Liver (tissue), 9 donors: ENCODE results near the gene STK32C. TPM values are rescaled to one million over a fixed set of nuclear protein-coding genes. Genes with fewer than 3 reads are reported as not detected.
A peak's percentile ranks its signal among the peaks of the same experiment; 100 is the strongest.

Experiments
- DNase-seq: peaks from one replicate; pipeline ENCODE4 v3.0.0-alpha.2; 2017; ENCODE audit warnings: low spot score
- H3K27ac ChIP-seq, 2 donors: one replicate each; pipeline ENCODE4 v1.7.0; 2013; ENCODE audit warnings: inconsistent platforms in 2 of 2, low read length in 2 of 2, control low read depth in 1 of 2, low read depth in 1 of 2, mild to moderate bottlenecking in 1 of 2
- H3K27me3 ChIP-seq, 4 donors: one replicate each; pipeline versions ENCODE4 v1.6.1 to v1.7.0; 2013; ENCODE audit warnings: low read length in 3 of 4, inconsistent platforms in 1 of 4, mild to moderate bottlenecking in 1 of 4, moderate library complexity in 1 of 4; ENCODE audit not compliant: control insufficient read depth in 4 of 4, insufficient read depth in 4 of 4
- H3K36me3 ChIP-seq, 4 donors: one replicate each; pipeline versions ENCODE4 v1.6.1 to v1.7.0; 2013; ENCODE audit warnings: low read length in 3 of 4, mild to moderate bottlenecking in 3 of 4, low read depth in 1 of 4, moderate library complexity in 1 of 4; ENCODE audit not compliant: control insufficient read depth in 4 of 4, insufficient read depth in 3 of 4
- H3K4me1 ChIP-seq, 4 donors: one replicate each; pipeline versions ENCODE4 v1.6.1 to v1.7.0; 2013; ENCODE audit warnings: low read length in 3 of 4, mild to moderate bottlenecking in 3 of 4, moderate library complexity in 1 of 4; ENCODE audit not compliant: control insufficient read depth in 4 of 4, insufficient read depth in 4 of 4
- H3K4me3 ChIP-seq, 3 donors: one replicate each; pipeline versions ENCODE4 v1.6.1 to v1.7.0; 2013; ENCODE audit warnings: low read length in 3 of 3, control low read depth in 1 of 3, low read depth in 1 of 3, mild to moderate bottlenecking in 1 of 3
- H3K9ac ChIP-seq, 2 donors: one replicate each; pipeline ENCODE4 v1.7.0; 2013; ENCODE audit warnings: low read length in 2 of 2, mild to moderate bottlenecking in 2 of 2, moderate library complexity in 2 of 2, control low read depth in 1 of 2, low read depth in 1 of 2
- H3K9me3 ChIP-seq, 4 donors: one replicate each; pipeline versions ENCODE4 v1.6.1 to v1.7.0; 2013; ENCODE audit warnings: low read length in 3 of 4; ENCODE audit not compliant: control insufficient read depth in 4 of 4
- ATF3 ChIP-seq: IDR thresholded peaks from 2 replicates; pipeline ENCODE4 v1.6.1; 2016; ENCODE audit warnings: antibody characterized with exemption
- CTCF ChIP-seq: fragments of 150-350 bp; IDR thresholded peaks from 2 replicates; pipeline ENCODE4 v1.5.1; 2017; ENCODE audit warnings: improper control_type of control experiment, low read depth, low read length; ENCODE audit not compliant: missing input control
- EGR1 ChIP-seq, 2 donors: IDR thresholded peaks; 2 replicates each; pipeline ENCODE4 v1.6.1; 2016 to 2018; ENCODE audit warnings: antibody characterized with exemption in 2 of 2, low read depth in 2 of 2
- FOXA1 ChIP-seq: IDR thresholded peaks from 2 replicates; pipeline ENCODE4 v1.6.1; 2016; ENCODE audit warnings: antibody characterized with exemption
- FOXA2 ChIP-seq: IDR thresholded peaks from 2 replicates; pipeline ENCODE4 v1.6.1; 2016; ENCODE audit warnings: antibody characterized with exemption
- GABPA ChIP-seq, 2 donors: IDR thresholded peaks in 1 of 2; conservative IDR thresholded peaks in 1 of 2; 2 replicates each; pipeline ENCODE4 v1.6.1; 2016; ENCODE audit warnings: antibody characterized with exemption in 2 of 2, mild to moderate bottlenecking in 1 of 2, moderate library complexity in 1 of 2
- HNF4A ChIP-seq, 2 donors: conservative IDR thresholded peaks; 2 replicates each; pipeline ENCODE4 v1.6.1; 2016; ENCODE audit warnings: antibody characterized with exemption in 2 of 2, mild to moderate bottlenecking in 2 of 2
- HNF4G ChIP-seq: IDR thresholded peaks from 2 replicates; pipeline ENCODE4 v1.6.1; 2016; ENCODE audit warnings: antibody characterized with exemption
- JUND ChIP-seq, 2 donors: IDR thresholded peaks; 2 replicates each; pipeline ENCODE4 v1.6.1; 2016; ENCODE audit warnings: antibody characterized with exemption in 2 of 2
- MAX ChIP-seq: IDR thresholded peaks from 2 replicates; pipeline ENCODE4 v1.6.1; 2016; ENCODE audit warnings: antibody characterized with exemption
- NR2F2 ChIP-seq: IDR thresholded peaks from 2 replicates; pipeline ENCODE4 v1.6.1; 2016; ENCODE audit warnings: antibody characterized with exemption
- RAD21 ChIP-seq, 2 donors: IDR thresholded peaks; 2 replicates each; pipeline ENCODE4 v1.6.1; 2016; ENCODE audit warnings: antibody characterized with exemption in 2 of 2, mild to moderate bottlenecking in 2 of 2
- REST ChIP-seq: IDR thresholded peaks from 2 replicates; pipeline ENCODE4 v1.6.1; 2016; ENCODE audit warnings: antibody characterized with exemption, mild to moderate bottlenecking
- RXRA ChIP-seq, 2 donors: IDR thresholded peaks; 2 replicates each; pipeline ENCODE4 v1.6.1; 2017 to 2018; ENCODE audit warnings: antibody characterized with exemption in 2 of 2, mild to moderate bottlenecking in 1 of 2
- SP1 ChIP-seq: IDR thresholded peaks from 2 replicates; pipeline ENCODE4 v1.6.1; 2018; ENCODE audit warnings: antibody characterized with exemption, mild to moderate bottlenecking
- TAF1 ChIP-seq: conservative IDR thresholded peaks from 2 replicates; pipeline ENCODE4 v1.6.1; 2016; ENCODE audit warnings: antibody characterized with exemption, mild to moderate bottlenecking
- YY1 ChIP-seq: IDR thresholded peaks from 2 replicates; pipeline ENCODE4 v1.6.1; 2016; ENCODE audit warnings: antibody characterized with exemption, mild to moderate bottlenecking
- ZBTB33 ChIP-seq: IDR thresholded peaks from 2 replicates; pipeline ENCODE4 v1.6.1; 2016; ENCODE audit warnings: antibody characterized with exemption
- WGBS: extraction: QIAGEN DNeasy Blood & Tissue Kit; methylation state at CpG from one replicate; pipeline ENCODE4 v1.1.7; 2013; 5-methylcytosine and 5-hydroxymethylcytosine counted together
- polyA plus RNA-seq, 2 donors: library from polyadenylated mRNA; stranded (reverse) in 1 of 2; unstranded in 1 of 2; fragments of 200-250 nt in 1 of 2; fragments of >200 nt in 1 of 2; fragmentation: Nextera tagmentation in 1 of 2; extraction: Ambion mirVana in 1 of 2; gene quantifications; one replicate each; pipeline versions ENCODE4 v1.2.1 to v1.2.3, GENCODE V29; 2013 to 2015
- total RNA-seq, 2 donors: library from RNA; depleted of rRNA; stranded (reverse); fragments of >200 nt; gene quantifications; one replicate each; pipeline ENCODE4 v1.2.3, GENCODE V29; 2014
- donor health status: healthy.
- donor health status: healthy.
- donor health status: healthy.
- donor health status: healthy.
- donor health status: healthy.

Gene STK32C
- total and polyA plus RNA-seq, 4 donors, result 1.8 to 4.6 (median 2.2) TPM

- Histone ChIP-seq H3K9me3 (no peaks in the 10 kb centered on the region), H3K27me3 (no peaks in the 10 kb centered on the region), H3K4me1 (peaks cover 6 to 18% (median 10%) of the 10 kb centered on the region in 4 donors), H3K36me3 (no peaks in the 10 kb centered on the region), H3K4me3 (peak overlapping the region in 2 of 3 donors; percentile 45 to 77), H3K9ac (no peak overlapping the region), H3K27ac (no peak overlapping the region)
- 9% methylated on average over 98 of the region's 98 CpGs for WGBS
- no peak for DNase-seq
- TF ChIP-seq JUND (IDR thresholded peaks at IDR 0.05) (no peak), YY1 (no peak), CTCF (no peak), RAD21 (IDR thresholded peaks at IDR 0.05) (no peak), NR2F2 (no peak), FOXA1 (no peak), MAX (no peak)
Observed at GRCh38 chr10:132306864-132307751, 642 bp downstream of the STK32C start.

- WGBS, result 96% methylated on average over 16 of the region's 16 CpGs
- Histone ChIP-seq H3K9ac (no peak overlapping the region), H3K27me3 (no peaks in the 10 kb centered on the region), H3K27ac (no peak overlapping the region), H3K36me3 (no peaks in the 10 kb centered on the region), H3K4me1 (peaks cover 6 to 18% (median 10%) of the 10 kb centered on the region in 4 donors), H3K9me3 (no peaks in the 10 kb centered on the region), H3K4me3 (no peak overlapping the region)
- DNase-seq, result no peak
- TF ChIP-seq RAD21 (IDR thresholded peaks at IDR 0.05), result no peak
- no peak for TF ChIP-seq SP1
- TF ChIP-seq REST, result no peak
- TF ChIP-seq JUND (IDR thresholded peaks at IDR 0.05), result no peak
- TF ChIP-seq RXRA (IDR thresholded peaks at IDR 0.05), result no peak
- no peak for TF ChIP-seq GABPA (IDR thresholded peaks at IDR 0.05 in 1 of 2, conservative IDR thresholded peaks at IDR 0.05 in 1 of 2)
- no peak for TF ChIP-seq EGR1 (IDR thresholded peaks at IDR 0.05; ENCODE audit: low read depth in 2 of 2)
- TF ChIP-seq MAX, result no peak
- TF ChIP-seq ATF3, result no peak
- TF ChIP-seq TAF1, result no peak
- TF ChIP-seq HNF4A (conservative IDR thresholded peaks at IDR 0.05), result no peak
- TF ChIP-seq HNF4G, result no peak
- TF ChIP-seq CTCF, result no peak
- no peak for TF ChIP-seq FOXA2
- TF ChIP-seq YY1, result no peak
- no peak for TF ChIP-seq FOXA1
- no peak for TF ChIP-seq ZBTB33
Observed at GRCh38 chr10:132306343-132306685, 1.4 kb downstream of the STK32C start.
